ENCODE measurements around the gene POU2F1. TPM values are rescaled to one million over a fixed set of nuclear protein-coding genes. Genes with fewer than 3 reads are reported as not detected.

POU2F1 gene
- total RNA-seq, 1 experiment from 2014 or later, result 24.5 TPM

DNA sequence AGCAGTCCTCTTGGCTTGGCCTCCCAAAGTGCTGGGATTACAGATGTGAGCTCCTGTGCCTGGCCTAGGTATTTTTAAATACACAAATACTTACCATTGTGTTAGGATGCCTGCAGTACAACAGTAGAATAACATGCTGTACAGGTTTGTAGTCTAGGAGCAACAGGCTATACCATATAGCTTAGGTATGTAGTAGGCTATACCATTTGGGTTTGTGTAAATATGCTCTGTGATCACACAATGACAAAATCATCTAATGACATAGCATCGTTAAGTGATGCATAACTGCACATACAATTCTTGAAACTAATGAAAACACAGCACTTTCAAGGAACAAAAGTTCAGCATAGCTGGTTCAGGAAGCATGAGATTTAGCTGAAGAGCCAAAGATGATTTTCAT is 12.7 kb downstream of the POU2F1 start:
- H3K27me3 ChIP-seq (ENCODE audit: insufficient read depth, low read length), result no peaks in the 10 kb centered on the region
- CTCF ChIA-PET, result interaction anchor here (1.4 kb wide), 1 partner anchor 13 kb away, joined by 5 read pairs; the partner anchor contains the start of gene POU2F1
- DNase-seq (ENCODE audit: low read depth, low spot score), result no peak
- TF ChIP-seq SRF (IDR thresholded peaks at IDR 0.05; ENCODE audit: low read depth) (no peak), CEBPB (IDR thresholded peaks at IDR 0.05; ENCODE audit: low read depth) (no peak), RAD21 (IDR thresholded peaks at IDR 0.05; ENCODE audit: low read depth) (no peak), EGR1 (IDR thresholded peaks at IDR 0.05; ENCODE audit: low read depth) (no peak), EZH2 (IDR thresholded peaks at IDR 0.05) (no peak), CBX3 (IDR thresholded peaks at IDR 0.05; ENCODE audit: low read depth) (no peak), ZNF274 (IDR thresholded peaks at IDR 0.05; ENCODE audit: low read depth, low read length) (no peak), SP1 (IDR thresholded peaks at IDR 0.05; ENCODE audit: low read depth) (no peak), TCF7L2 (IDR thresholded peaks at IDR 0.05; ENCODE audit: borderline replicate concordance, extremely low read depth, insufficient read depth, insufficient read length) (no peak), YY1 (IDR thresholded peaks at IDR 0.05; ENCODE audit: extremely low read depth, insufficient replicate concordance, low read depth, low read length) (no peak), SIN3A (IDR thresholded peaks at IDR 0.05; ENCODE audit: low read depth) (no peak)
- TF ChIP-seq, protein P1, sequence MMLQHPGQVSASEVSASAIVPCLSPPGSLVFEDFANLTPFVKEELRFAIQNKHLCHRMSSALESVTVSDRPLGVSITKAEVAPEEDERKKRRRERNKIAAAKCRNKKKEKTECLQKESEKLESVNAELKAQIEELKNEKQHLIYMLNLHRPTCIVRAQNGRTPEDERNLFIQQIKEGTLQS (IDR thresholded peaks at IDR 0.05), result no peak
- TF ChIP-seq, protein P2, sequence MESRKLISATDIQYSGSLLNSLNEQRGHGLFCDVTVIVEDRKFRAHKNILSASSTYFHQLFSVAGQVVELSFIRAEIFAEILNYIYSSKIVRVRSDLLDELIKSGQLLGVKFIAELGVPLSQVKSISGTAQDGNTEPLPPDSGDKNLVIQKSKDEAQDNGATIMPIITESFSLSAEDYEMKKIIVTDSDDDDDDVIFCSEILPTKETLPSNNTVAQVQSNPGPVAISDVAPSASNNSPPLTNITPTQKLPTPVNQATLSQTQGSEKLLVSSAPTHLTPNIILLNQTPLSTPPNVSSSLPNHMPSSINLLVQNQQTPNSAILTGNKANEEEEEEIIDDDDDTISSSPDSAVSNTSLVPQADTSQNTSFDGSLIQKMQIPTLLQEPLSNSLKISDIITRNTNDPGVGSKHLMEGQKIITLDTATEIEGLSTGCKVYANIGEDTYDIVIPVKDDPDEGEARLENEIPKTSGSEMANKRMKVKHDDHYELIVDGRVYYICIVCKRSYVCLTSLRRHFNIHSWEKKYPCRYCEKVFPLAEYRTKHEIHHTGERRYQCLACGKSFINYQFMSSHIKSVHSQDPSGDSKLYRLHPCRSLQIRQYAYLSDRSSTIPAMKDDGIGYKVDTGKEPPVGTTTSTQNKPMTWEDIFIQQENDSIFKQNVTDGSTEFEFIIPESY (IDR thresholded peaks at IDR 0.05; ENCODE audit: extremely low read depth, insufficient replicate concordance, low read length), result no peak
- TF ChIP-seq, protein P3, sequence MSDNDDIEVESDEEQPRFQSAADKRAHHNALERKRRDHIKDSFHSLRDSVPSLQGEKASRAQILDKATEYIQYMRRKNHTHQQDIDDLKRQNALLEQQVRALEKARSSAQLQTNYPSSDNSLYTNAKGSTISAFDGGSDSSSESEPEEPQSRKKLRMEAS (IDR thresholded peaks at IDR 0.05), result no peak
- TF ChIP-seq, protein P4, sequence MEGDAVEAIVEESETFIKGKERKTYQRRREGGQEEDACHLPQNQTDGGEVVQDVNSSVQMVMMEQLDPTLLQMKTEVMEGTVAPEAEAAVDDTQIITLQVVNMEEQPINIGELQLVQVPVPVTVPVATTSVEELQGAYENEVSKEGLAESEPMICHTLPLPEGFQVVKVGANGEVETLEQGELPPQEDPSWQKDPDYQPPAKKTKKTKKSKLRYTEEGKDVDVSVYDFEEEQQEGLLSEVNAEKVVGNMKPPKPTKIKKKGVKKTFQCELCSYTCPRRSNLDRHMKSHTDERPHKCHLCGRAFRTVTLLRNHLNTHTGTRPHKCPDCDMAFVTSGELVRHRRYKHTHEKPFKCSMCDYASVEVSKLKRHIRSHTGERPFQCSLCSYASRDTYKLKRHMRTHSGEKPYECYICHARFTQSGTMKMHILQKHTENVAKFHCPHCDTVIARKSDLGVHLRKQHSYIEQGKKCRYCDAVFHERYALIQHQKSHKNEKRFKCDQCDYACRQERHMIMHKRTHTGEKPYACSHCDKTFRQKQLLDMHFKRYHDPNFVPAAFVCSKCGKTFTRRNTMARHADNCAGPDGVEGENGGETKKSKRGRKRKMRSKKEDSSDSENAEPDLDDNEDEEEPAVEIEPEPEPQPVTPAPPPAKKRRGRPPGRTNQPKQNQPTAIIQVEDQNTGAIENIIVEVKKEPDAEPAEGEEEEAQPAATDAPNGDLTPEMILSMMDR (IDR thresholded peaks at IDR 0.05 in 2 of 3, conservative IDR thresholded peaks at IDR 0.05 in 1 of 3; ENCODE audit: borderline replicate concordance in 1 of 3, insufficient read depth in 1 of 3, low read depth in 2 of 3, low read length in 2 of 3), result no peak
- TF ChIP-seq, protein P5, sequence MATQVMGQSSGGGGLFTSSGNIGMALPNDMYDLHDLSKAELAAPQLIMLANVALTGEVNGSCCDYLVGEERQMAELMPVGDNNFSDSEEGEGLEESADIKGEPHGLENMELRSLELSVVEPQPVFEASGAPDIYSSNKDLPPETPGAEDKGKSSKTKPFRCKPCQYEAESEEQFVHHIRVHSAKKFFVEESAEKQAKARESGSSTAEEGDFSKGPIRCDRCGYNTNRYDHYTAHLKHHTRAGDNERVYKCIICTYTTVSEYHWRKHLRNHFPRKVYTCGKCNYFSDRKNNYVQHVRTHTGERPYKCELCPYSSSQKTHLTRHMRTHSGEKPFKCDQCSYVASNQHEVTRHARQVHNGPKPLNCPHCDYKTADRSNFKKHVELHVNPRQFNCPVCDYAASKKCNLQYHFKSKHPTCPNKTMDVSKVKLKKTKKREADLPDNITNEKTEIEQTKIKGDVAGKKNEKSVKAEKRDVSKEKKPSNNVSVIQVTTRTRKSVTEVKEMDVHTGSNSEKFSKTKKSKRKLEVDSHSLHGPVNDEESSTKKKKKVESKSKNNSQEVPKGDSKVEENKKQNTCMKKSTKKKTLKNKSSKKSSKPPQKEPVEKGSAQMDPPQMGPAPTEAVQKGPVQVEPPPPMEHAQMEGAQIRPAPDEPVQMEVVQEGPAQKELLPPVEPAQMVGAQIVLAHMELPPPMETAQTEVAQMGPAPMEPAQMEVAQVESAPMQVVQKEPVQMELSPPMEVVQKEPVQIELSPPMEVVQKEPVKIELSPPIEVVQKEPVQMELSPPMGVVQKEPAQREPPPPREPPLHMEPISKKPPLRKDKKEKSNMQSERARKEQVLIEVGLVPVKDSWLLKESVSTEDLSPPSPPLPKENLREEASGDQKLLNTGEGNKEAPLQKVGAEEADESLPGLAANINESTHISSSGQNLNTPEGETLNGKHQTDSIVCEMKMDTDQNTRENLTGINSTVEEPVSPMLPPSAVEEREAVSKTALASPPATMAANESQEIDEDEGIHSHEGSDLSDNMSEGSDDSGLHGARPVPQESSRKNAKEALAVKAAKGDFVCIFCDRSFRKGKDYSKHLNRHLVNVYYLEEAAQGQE (IDR thresholded peaks at IDR 0.05; ENCODE audit: low read depth), result no peak
- H3K27ac ChIP-seq (ENCODE audit: low read depth, low read length), result no peak overlapping the region
- H3K79me2 ChIP-seq (ENCODE audit: insufficient read depth, low read length), result peaks cover 90% of the 10 kb centered on the region
- H3K36me3 ChIP-seq (ENCODE audit: control insufficient read depth in 1 of 2, insufficient read depth in 2 of 2, low read length in 2 of 2), result no peaks in the 10 kb centered on the region
- H2AFZ ChIP-seq (ENCODE audit: low read depth, low read length, poor library complexity, severe bottlenecking), result no peak overlapping the region
- H3K4me2 ChIP-seq (ENCODE audit: low read length), result no peak overlapping the region
- intact Hi-C loops (cut with micrococcal nuclease), result no loop called here
- H3K4me1 ChIP-seq (ENCODE audit: control insufficient read depth in 1 of 2, insufficient read depth in 2 of 2, low read length in 2 of 2), result peaks cover 0 to 10% of the 10 kb centered on the region in 2 experiments; a peak in 2 of 4 replicates
- no peak overlapping the region for H3K4me3 ChIP-seq (replicated peaks in 1 of 2; ENCODE audit: low read depth in 1 of 2, low read length in 2 of 2)
- no peak overlapping the region for H3K9ac ChIP-seq (ENCODE audit: low read length)
- no TSS peak for BruUV-seq (replicated peaks)
- POLR2A ChIA-PET, result no interaction called here
- H4K20me1 ChIP-seq (ENCODE audit: insufficient read depth), result no peaks in the 10 kb centered on the region
- no peaks in the 10 kb centered on the region for H3K9me2 ChIP-seq (ENCODE audit: insufficient read depth)
- H3K9me3 ChIP-seq (ENCODE audit: control insufficient read depth in 1 of 2, insufficient read depth in 1 of 2, low read depth in 1 of 2, low read length in 2 of 2), result no peaks in the 10 kb centered on the region
- RAD21 ChIA-PET (ENCODE audit: low non-redundant PET in 1 of 2, low total read pairs in 2 of 2, uncharacterized antibody in 2 of 2, unreplicated experiment in 2 of 2), result no interaction called here
- no peak for ATAC-seq

All from HCT116 (cell line).